ENCODE measurements around the gene TRAPPC2L. TPM values are rescaled to one million over a fixed set of nuclear protein-coding genes. Genes with fewer than 3 reads are reported as not detected.

The TRAPPC2L gene
- total RNA-seq, 1 experiment from 2014 or later: 82.0 TPM

GRCh38 chr16:88839026-88839529 is 17.8 kb upstream of the TRAPPC2L start (continued):
- TF ChIP-seq E2F1 (CRISPR knock-in tag; IDR thresholded peaks at IDR 0.05) (no peak), CBFB (CRISPR knock-in tag; IDR thresholded peaks at IDR 0.05; ENCODE audit: low read depth) (no peak), USF1 (CRISPR knock-in tag; IDR thresholded peaks at IDR 0.05) (no peak), USF2 (CRISPR knock-in tag; IDR thresholded peaks at IDR 0.05) (no peak), E2F4 (CRISPR knock-in tag; IDR thresholded peaks at IDR 0.05; ENCODE audit: borderline replicate concordance, low read depth) (no peak), SOX15 (CRISPR knock-in tag; IDR thresholded peaks at IDR 0.05) (no peak), TEAD4 (CRISPR knock-in tag; IDR thresholded peaks at IDR 0.05) (no peak), TEAD1 (CRISPR knock-in tag; IDR thresholded peaks at IDR 0.05) (no peak)

GRCh38 chr16:88839745-88840599 is 17.0 kb upstream of the TRAPPC2L start:
- CTCF ChIA-PET: interaction anchor here (0.9 to 2.2 kb wide), 4 partner anchors 17 to 102 kb away, joined by 3 to 8 read pairs (median 4); partner anchors contain the start of genes GALNS and TRAPPC2L
- no peak overlapping the region for H3K4me3 Mint-ChIP-seq
- H3K36me3 Mint-ChIP-seq: peaks cover 6% of the 10 kb centered on the region
- H3K27me3 Mint-ChIP-seq (ENCODE audit: low read depth): no peaks in the 10 kb centered on the region
- DNase-seq (ENCODE audit: low spot score): no peak
- POLR2A ChIA-PET: no interaction called here
- TF ChIP-seq KAT7 (CRISPR knock-in tag; IDR thresholded peaks at IDR 0.05; ENCODE audit: borderline replicate concordance): no peak
- no peak for TF ChIP-seq ZNF423 (CRISPR knock-in tag; IDR thresholded peaks at IDR 0.05)
- no peak for TF ChIP-seq MLX (CRISPR knock-in tag; IDR thresholded peaks at IDR 0.05)
- no peak for TF ChIP-seq IRF1 (CRISPR knock-in tag; IDR thresholded peaks at IDR 0.05)
- TF ChIP-seq IRF2 (CRISPR knock-in tag; IDR thresholded peaks at IDR 0.05; ENCODE audit: borderline replicate concordance, low read depth): no peak
- TF ChIP-seq FOXJ3 (CRISPR knock-in tag; IDR thresholded peaks at IDR 0.05; ENCODE audit: borderline replicate concordance): no peak
- no peak for TF ChIP-seq HMGA2 (CRISPR knock-in tag; IDR thresholded peaks at IDR 0.05)
- ATAC-seq: no peak
- no peaks in the 10 kb centered on the region for H3K4me1 Mint-ChIP-seq
- H3K27ac Mint-ChIP-seq: no peak overlapping the region
- H3K9me3 Mint-ChIP-seq: no peaks in the 10 kb centered on the region

- TF ChIP-seq MYBL2 (CRISPR knock-in tag; IDR thresholded peaks at IDR 0.05): no peak
- no peak for TF ChIP-seq FOXJ3 (CRISPR knock-in tag; IDR thresholded peaks at IDR 0.05; ENCODE audit: borderline replicate concordance)
- H3K27me3 Mint-ChIP-seq (ENCODE audit: low read depth): no peaks in the 10 kb centered on the region
- CTCF ChIA-PET: interaction anchor here (0.9 to 2.2 kb wide), 3 partner anchors 17 to 103 kb away, joined by 3 to 8 read pairs (median 4); partner anchors contain the start of genes GALNS and TRAPPC2L
Observed at GRCh38 chr16:88840600-88841215, 16.2 kb upstream of the TRAPPC2L start.

More at GRCh38 chr16:88840600-88841215, 16.2 kb upstream of the TRAPPC2L start:
- H3K36me3 Mint-ChIP-seq: peaks cover 4% of the 10 kb centered on the region
- no peak overlapping the region for H3K27ac Mint-ChIP-seq
- DNase-seq (ENCODE audit: low spot score) (no peak), ATAC-seq (no peak)
- no peaks in the 10 kb centered on the region for H3K4me1 Mint-ChIP-seq
- POLR2A ChIA-PET: no interaction called here
- no peaks in the 10 kb centered on the region for H3K9me3 Mint-ChIP-seq
- H3K4me3 Mint-ChIP-seq: no peak overlapping the region

All from WTC11 (cell line).